Right lobe of liver (tissue), 6 donors: ENCODE results near the gene UNKL. TPM values are rescaled to one million over a fixed set of nuclear protein-coding genes. Genes with fewer than 3 reads are reported as not detected.
A peak's percentile ranks its signal among the peaks of the same experiment; 100 is the strongest.

Source experiments
- ATAC-seq, 4 donors: fragments of 200-7000 bp; cut with Tn5 transposase; one replicate each; pipeline ENCODE4 v1.9.1; 2020; ENCODE audit warnings: mild to moderate bottlenecking in 4 of 4, moderate library complexity in 4 of 4
- DNase-seq, 3 donors: peaks; one replicate each; pipeline ENCODE4 v3.0.0-alpha.2; 2020
- H3K27ac ChIP-seq, 3 donors: fragments of 200-600 bp; one replicate each; pipeline ENCODE4 v1.8.0; 2022
- H3K27me3 ChIP-seq, 2 donors: fragments of 200-600 bp; one replicate each; pipeline ENCODE4 v1.8.0; 2022
- H3K36me3 ChIP-seq, 4 donors: fragments of 200-600 bp; sonication (generic) in 1 of 4; one replicate each; pipeline versions ENCODE4 v1.5.1 to v1.8.0; 2017 to 2022; ENCODE audit warnings: control low read depth in 1 of 4
- H3K4me1 ChIP-seq, 4 donors: fragments of 200-600 bp; sonication (generic) in 1 of 4; one replicate each; pipeline versions ENCODE4 v1.5.1 to v1.8.0; 2017 to 2022; ENCODE audit warnings: control low read depth in 1 of 4
- H3K4me3 ChIP-seq, 3 donors: fragments of 200-600 bp; one replicate each; pipeline ENCODE4 v1.8.0; 2022
- H3K9me3 ChIP-seq, 4 donors: fragments of 200-600 bp; sonication (generic) in 1 of 4; one replicate each; pipeline versions ENCODE4 v1.5.1 to v1.8.0; 2017 to 2022; ENCODE audit warnings: control low read depth in 1 of 4
- POLR2A ChIP-seq: fragments of 450-650 bp; IDR thresholded peaks from one replicate; pipeline ENCODE4 v1.6.1; 2017; ENCODE audit warnings: antibody characterized with exemption, mild to moderate bottlenecking
- WGBS: methylation state at CpG from one replicate; pipeline ENCODE4 v1.1.6; 2018; ENCODE audit warnings: low coverage, low lambda C conversion rate; ENCODE audit not compliant: insufficient coverage; ENCODE audit errors: missing lambda C conversion rate; 5-methylcytosine and 5-hydroxymethylcytosine counted together
- intact Hi-C, 2 donors: fragments of 100-400 bp; cut with DNase I; formaldehyde crosslinking; loops; one replicate each; pipeline versions ENCODE4 v1.11.2 to v1.14.1; 2022
- total RNA-seq, 6 experiments: library from RNA; depleted of rRNA in 2 of 6; stranded (reverse); fragments of >200 nt in 2 of 6; fragmentation: NEBNext Ultra II Directional in 3 of 6; extraction: Animal tissue kit (Norgen Biotek cat#: 25700) in 3 of 6; gene quantifications; one replicate each; pipeline versions ENCODE4 v1.1.0 to v1.2.4, GENCODE V29; 2016 to 2023
- TF ChIP-seq, protein P1 (sequence below), 4 donors: fragments of 200-600 bp in 3 of 4; fragments of 450-650 bp in 1 of 4; IDR thresholded peaks; one replicate each; pipeline versions ENCODE4 v1.5.1 to v1.8.0; 2016 to 2022; ENCODE audit warnings: antibody characterized with exemption in 4 of 4, mild to moderate bottlenecking in 2 of 4
- donor health status: DM: no; HTN: yes; CAD: no.
- donor health status: DM: no; HTN: no; CAD: no.
- donor health status: DM: no; HTN: no; CAD: no.
- donor health status: DM: no; HTN: yes; CAD: no.
- donor health status: DM: no; HTN: yes; CAD: no.

UNKL gene
- total RNA-seq, 6 experiments from 2014 or later: 9.0 to 14.2 (median 12.0) TPM

DNA sequence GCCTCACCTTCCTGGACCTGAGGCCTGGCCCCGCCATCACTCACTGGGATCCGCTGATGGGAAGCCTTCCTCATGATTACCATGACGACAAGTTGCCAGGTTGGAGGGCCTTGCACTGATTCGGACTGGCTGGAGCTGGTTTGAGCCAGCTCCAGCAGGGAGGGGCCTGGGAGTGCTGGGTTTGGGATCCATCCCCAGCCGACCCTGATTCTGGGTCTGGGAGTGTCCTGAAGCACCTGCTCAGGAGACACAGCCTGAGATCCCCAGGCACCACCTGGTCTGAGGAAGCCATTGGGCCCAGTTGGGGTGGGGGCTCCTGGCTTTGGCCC lies 86.9 kb downstream of the UNKL start:
- peaks cover 0 to 1% of the 10 kb centered on the region in 2 donors for H3K27me3 ChIP-seq
- 80% methylated on average over 1 of the region's 5 CpGs for WGBS
- ATAC-seq: no peak
- no peak for DNase-seq
- no peak overlapping the region for H3K4me3 ChIP-seq
- no peaks in the 10 kb centered on the region for H3K9me3 ChIP-seq
- no peak for TF ChIP-seq POLR2A
- TF ChIP-seq, protein P1, sequence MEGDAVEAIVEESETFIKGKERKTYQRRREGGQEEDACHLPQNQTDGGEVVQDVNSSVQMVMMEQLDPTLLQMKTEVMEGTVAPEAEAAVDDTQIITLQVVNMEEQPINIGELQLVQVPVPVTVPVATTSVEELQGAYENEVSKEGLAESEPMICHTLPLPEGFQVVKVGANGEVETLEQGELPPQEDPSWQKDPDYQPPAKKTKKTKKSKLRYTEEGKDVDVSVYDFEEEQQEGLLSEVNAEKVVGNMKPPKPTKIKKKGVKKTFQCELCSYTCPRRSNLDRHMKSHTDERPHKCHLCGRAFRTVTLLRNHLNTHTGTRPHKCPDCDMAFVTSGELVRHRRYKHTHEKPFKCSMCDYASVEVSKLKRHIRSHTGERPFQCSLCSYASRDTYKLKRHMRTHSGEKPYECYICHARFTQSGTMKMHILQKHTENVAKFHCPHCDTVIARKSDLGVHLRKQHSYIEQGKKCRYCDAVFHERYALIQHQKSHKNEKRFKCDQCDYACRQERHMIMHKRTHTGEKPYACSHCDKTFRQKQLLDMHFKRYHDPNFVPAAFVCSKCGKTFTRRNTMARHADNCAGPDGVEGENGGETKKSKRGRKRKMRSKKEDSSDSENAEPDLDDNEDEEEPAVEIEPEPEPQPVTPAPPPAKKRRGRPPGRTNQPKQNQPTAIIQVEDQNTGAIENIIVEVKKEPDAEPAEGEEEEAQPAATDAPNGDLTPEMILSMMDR (IDR thresholded peaks at IDR 0.05): no peak
- intact Hi-C loops: no loop called here
- H3K4me1 ChIP-seq: peaks cover 0 to 15% (median 7%) of the 10 kb centered on the region in 4 donors
- H3K27ac ChIP-seq: no peak overlapping the region
- peaks cover 0 to 20% (median 8%) of the 10 kb centered on the region in 4 donors for H3K36me3 ChIP-seq

DNA sequence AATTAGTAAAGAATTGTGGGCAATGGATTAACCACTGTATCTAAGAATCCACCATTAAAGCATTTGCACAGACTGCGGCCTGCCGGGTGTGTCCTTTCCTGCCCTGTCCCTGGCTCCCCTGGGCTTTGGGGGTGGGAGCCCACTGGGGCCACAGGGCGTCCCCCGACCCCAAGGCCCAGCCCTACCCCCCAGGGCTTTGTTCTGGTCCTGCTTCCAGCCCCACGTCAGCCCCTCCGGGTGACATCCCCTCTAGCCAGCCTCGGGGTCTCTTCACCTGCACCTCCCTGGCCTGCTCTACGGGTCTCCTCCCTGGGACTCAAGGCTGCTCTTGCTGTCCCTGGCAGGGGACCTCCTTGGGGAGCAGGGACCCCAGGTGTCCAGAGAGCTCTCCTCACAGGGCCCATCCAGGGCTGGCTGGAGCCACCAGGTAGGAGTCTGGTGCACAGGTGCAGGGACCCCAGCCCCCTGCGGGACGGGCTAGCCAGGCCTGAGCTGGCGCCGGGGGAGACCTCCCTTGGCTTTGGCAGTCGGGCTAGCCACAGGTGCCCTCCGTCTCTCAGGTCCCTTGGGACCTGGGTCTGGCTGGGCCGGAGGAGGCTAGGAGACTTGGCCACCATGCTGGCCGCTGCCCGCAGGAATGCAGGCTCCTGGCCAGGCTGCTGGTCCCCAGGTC lies 87.4 kb downstream of the UNKL start:
- ATAC-seq (no peak), DNase-seq (no peak)
- no peak overlapping the region for H3K27ac ChIP-seq
- TF ChIP-seq, protein P1 (IDR thresholded peaks at IDR 0.05): no peak
- no peak for TF ChIP-seq POLR2A
- no peak overlapping the region for H3K4me3 ChIP-seq
- H3K36me3 ChIP-seq: peaks cover 0 to 24% (median 8%) of the 10 kb centered on the region in 4 donors
- intact Hi-C loops: no loop called here
- H3K9me3 ChIP-seq: no peaks in the 10 kb centered on the region
- peaks cover 0 to 10% (median 5%) of the 10 kb centered on the region in 4 donors for H3K4me1 ChIP-seq
- H3K27me3 ChIP-seq: no peaks in the 10 kb centered on the region
- no CpG with 5 or more reads among the region's 17 CpGs for WGBS

DNA sequence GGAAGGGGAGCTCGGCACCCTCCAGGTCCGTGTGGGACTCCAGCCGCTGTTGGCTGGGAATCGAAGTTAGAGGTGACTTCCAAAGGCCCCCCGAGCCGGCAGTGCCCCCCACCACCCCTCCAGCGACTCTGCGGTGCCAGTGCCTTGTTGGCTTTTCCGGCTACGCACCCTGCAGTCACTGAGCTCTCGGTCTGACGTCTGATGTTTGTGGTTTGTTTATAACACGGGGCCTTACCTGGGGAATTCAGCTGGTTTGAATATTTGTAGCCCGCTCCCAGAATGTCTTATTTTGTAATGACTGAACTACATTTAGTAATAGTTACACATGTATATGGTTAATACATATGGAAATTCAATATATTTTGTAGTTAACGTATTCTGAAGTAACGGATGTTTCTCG lies 88.1 kb downstream of the UNKL start:
- intact Hi-C loops: no loop called here
- DNase-seq (no peak), ATAC-seq (no peak)
- Histone ChIP-seq H3K4me3 (no peak overlapping the region), H3K36me3 (peaks cover 0 to 29% (median 8%) of the 10 kb centered on the region in 4 donors), H3K27ac (no peak overlapping the region), H3K27me3 (no peaks in the 10 kb centered on the region), H3K9me3 (no peaks in the 10 kb centered on the region), H3K4me1 (peaks cover 0 to 3% (median 1%) of the 10 kb centered on the region in 4 donors)
- WGBS: 82% methylated on average over 5 of the region's 17 CpGs
- no peak for TF ChIP-seq POLR2A
- TF ChIP-seq, protein P1 (IDR thresholded peaks at IDR 0.05): no peak

DNA sequence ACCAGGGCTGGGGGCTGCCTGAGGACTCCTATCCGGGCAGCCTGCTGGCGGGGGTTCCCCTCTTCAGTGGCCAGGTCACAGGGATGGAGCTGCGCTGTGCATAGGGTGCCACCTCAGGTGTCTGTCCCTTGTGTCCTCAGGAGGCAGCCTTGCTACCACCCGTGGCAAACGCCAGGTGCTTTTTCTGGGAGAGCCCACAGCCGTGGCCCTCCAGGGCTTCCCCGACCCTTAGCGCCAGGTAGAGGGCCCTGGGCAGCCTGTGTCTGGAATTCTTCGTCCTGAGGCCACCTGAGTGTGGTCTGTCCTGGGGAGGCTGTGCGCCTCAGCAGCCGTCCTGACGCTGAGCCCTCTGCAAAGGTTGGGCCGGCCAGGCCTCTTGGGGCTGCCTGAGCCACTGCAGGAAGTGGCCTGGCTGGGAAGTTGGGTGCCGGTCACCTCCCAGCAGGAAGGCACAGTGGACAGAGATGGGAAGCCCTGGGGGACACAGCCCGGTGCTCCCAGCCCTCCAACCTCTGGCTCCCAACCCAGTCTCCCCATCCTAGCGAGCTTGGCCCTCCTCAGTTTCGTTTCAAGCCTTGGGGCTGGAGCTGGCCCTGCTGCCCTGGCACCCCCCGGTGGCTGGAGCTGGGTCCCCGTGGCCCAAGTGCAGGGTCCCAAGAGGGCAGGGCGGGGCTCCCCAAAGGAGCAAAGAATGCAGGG lies 88.7 kb downstream of the UNKL start:
- intact Hi-C loops: no loop called here
- DNase-seq (no peak), ATAC-seq (peak in 3 of 4 donors; percentile 5 to 20 (median 18))
- Histone ChIP-seq H3K27me3 (no peaks in the 10 kb centered on the region), H3K4me1 (no peaks in the 10 kb centered on the region), H3K4me3 (no peak overlapping the region), H3K36me3 (peaks cover 0 to 33% (median 10%) of the 10 kb centered on the region in 4 donors), H3K27ac (no peak overlapping the region), H3K9me3 (no peaks in the 10 kb centered on the region)
- no peak for TF ChIP-seq POLR2A
- TF ChIP-seq, protein P1 (IDR thresholded peaks at IDR 0.05): no peak
- WGBS: 20% methylated on average over 1 of the region's 20 CpGs
